ENCODE measurements around the gene CDX1.

The CDX1 gene

DNA sequence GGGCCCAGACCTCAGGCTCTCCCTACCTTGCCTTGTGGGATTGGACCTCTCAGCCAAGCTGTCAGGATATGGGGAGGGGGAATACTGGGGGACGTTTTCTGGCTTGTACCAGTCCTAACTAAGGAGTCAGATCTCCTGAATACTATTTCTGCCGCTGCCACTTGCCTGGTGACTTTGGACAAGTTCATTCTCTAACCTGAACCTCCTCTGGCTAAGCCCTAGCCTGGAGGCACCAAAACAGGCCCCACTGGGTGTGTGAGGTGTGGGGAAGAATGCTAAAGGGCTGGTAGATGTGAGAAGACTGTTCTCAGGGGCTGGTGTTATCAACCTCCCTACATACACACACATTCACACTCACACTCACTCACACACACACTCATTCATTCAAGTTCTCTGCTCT lies 24.4 kb downstream of the CDX1 start:
- Mint-ChIP-seq H3K4me3 (no peak overlapping the region), H3K4me1 (no peaks in the 10 kb centered on the region), H3K27me3 (peaks cover 58% of the 10 kb centered on the region), H3K27ac (no peak overlapping the region), H3K9me3 (no peaks in the 10 kb centered on the region)
- ATAC-seq (no peak), DNase-seq (no peak)

DNA sequence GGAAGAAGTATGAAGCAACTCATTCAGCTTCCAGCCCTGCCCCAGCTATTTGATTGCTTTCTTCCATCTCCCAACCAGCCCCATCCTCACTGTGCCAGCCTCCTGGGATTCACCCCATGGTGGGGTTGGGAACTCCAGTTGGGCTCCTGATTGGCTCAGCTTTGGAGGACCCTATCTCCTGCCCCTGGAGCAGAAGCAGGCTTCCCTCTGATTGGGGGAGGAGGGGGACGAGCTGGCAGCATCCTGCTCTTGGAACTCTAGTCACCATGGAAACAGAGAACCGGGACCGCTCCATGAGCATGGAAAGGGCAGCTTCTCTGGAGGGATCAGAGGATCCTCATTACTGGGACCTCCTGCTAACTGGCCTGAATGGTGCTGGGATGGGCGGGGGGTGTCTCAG lies 25.9 kb downstream of the CDX1 start:
- H3K27me3 Mint-ChIP-seq = peaks cover 58% of the 10 kb centered on the region
- H3K4me3 Mint-ChIP-seq = no peak overlapping the region
- no peak overlapping the region for H3K27ac Mint-ChIP-seq

DNA sequence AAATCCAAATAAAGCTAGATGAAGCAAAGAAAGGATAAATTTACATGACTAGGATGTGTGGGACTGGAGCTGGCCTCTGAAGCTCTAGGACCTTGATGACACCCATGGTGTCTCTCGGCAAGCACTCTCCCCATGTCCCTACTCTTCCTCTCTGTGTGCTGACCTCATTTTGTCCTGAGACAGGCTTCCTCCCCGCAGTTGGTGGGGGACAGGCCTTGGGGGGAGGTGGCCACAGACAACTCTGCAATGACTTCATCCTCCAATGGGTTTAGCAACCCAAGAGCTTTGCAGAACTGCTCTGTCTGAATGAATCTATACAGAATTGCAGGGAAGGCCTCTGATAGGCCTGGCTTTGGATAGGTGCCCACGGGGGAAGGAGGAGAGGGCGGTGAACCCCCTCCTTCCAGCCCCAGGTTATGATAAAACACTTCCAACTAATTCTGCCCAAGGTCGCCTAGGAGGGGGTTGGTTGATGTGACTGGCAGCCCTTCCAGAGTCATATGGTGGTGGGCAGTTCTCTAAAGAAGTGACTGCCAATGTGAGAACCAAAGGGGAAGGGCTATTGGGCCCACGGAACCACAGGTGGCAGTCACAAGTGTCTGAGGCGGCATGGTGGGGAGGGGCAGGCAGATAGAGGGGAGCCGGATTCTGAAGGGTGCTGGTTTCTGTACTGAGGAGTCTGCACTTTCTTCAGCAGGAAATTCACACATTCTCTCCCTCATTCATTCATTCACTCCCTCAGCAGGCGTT lies 29.3 kb downstream of the CDX1 start:
- H3K4me1 Mint-ChIP-seq = no peaks in the 10 kb centered on the region
- DNase-seq (no peak), ATAC-seq (no peak)
- no peaks in the 10 kb centered on the region for H3K9me3 Mint-ChIP-seq
- peak overlapping the region in 1 of 2 donors; percentile 84 for H3K27ac Mint-ChIP-seq
- H3K27me3 Mint-ChIP-seq = peaks cover 53% of the 10 kb centered on the region
- H3K4me3 Mint-ChIP-seq = no peak overlapping the region

More for the DNA sequence above, 25.9 kb downstream of the CDX1 start:
- no peak for ATAC-seq
- Mint-ChIP-seq H3K9me3 (no peaks in the 10 kb centered on the region), H3K4me1 (no peaks in the 10 kb centered on the region)
- DNase-seq = no peak

DNA sequence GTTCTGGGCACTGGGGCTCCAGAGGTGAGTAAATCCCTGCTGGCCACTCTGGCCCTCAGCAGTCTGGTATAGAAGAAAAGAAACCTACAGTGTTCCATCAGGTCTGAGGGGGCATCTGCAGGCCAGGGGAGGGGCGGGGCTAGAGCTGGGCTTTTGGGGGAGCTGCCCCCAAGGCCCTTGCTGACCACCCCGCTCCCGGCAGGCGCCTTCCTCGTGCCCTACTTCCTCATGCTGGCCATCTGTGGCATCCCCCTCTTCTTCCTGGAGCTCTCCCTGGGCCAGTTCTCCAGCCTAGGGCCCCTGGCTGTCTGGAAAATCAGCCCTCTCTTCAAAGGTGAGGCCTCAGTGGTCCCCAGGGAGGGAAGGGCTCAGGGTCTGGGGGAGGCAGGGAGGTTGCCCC lies 29.9 kb downstream of the CDX1 start:
- Mint-ChIP-seq H3K4me1 (no peaks in the 10 kb centered on the region), H3K27ac (no peak overlapping the region), H3K9me3 (no peaks in the 10 kb centered on the region), H3K27me3 (peaks cover 48% of the 10 kb centered on the region), H3K4me3 (no peak overlapping the region)
- ATAC-seq = no peak
- no peak for DNase-seq

DNA sequence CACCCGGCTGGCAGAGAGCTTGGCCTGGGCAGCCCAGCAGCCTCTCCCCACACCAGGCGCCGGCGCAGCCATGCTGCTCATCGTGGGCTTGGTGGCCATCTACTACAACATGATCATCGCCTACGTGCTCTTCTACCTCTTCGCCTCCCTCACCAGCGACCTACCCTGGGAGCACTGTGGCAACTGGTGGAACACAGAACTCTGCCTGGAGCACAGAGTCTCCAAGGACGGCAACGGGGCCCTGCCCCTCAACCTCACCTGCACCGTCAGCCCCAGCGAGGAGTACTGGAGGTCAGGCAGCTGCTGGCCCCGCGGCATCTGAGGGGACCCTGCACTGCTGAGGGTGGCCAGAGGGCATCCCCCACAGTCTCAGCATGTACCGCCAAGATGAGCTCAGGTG lies 30.4 kb downstream of the CDX1 start:
- DNase-seq (no peak), ATAC-seq (no peak)
- peaks cover 45% of the 10 kb centered on the region for H3K27me3 Mint-ChIP-seq
- no peak overlapping the region for H3K27ac Mint-ChIP-seq
- H3K4me3 Mint-ChIP-seq = no peak overlapping the region
- no peaks in the 10 kb centered on the region for H3K9me3 Mint-ChIP-seq
- H3K4me1 Mint-ChIP-seq = no peaks in the 10 kb centered on the region

DNA sequence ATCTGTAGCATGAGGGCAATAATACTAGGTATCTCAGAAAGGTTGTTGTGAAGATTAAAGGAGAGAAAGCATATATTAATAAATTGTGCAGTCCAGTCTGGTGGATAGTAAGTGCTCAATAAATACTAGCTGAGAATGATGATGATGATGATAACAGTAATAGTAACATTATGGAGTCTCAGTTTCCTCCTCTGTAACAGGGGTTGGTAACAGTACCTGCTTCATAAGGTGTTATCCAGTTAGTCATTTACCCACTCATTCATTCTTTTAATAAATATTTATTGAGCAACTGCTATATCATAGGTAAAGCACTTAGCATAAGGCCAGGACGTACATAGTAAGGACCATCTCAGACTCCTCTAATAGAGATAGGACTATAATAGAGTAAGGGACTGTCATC lies 30.9 kb downstream of the CDX1 start:
- no peak for ATAC-seq
- Mint-ChIP-seq H3K4me3 (no peak overlapping the region), H3K9me3 (no peaks in the 10 kb centered on the region), H3K4me1 (no peaks in the 10 kb centered on the region), H3K27ac (no peak overlapping the region), H3K27me3 (peaks cover 45% of the 10 kb centered on the region)
- DNase-seq = no peak

DNA sequence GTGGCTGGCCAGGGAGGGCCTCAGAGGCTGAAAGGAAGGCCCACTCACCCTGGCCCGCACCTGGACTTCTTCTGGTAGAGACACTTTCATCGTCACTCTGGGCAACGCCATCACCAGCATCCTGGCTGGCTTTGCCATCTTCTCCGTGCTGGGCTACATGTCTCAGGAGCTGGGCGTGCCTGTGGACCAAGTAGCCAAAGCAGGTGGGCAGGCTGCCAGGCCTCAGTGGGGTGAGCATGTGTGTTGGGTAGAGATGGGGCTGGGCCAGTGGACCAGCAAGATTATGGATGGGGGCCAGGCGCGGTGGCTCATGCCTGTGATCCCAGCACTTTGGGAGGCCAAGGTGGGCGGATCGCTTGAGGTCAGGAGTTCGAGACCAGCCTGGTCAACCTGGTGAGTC lies 35.9 kb downstream of the CDX1 start:
- peaks cover 13% of the 10 kb centered on the region for H3K4me1 Mint-ChIP-seq
- no peaks in the 10 kb centered on the region for H3K9me3 Mint-ChIP-seq
- H3K27me3 Mint-ChIP-seq = peaks cover 66% of the 10 kb centered on the region
- no peak overlapping the region for H3K4me3 Mint-ChIP-seq
- H3K27ac Mint-ChIP-seq = no peak overlapping the region
- DNase-seq = no peak
- ATAC-seq = no peak

DNA sequence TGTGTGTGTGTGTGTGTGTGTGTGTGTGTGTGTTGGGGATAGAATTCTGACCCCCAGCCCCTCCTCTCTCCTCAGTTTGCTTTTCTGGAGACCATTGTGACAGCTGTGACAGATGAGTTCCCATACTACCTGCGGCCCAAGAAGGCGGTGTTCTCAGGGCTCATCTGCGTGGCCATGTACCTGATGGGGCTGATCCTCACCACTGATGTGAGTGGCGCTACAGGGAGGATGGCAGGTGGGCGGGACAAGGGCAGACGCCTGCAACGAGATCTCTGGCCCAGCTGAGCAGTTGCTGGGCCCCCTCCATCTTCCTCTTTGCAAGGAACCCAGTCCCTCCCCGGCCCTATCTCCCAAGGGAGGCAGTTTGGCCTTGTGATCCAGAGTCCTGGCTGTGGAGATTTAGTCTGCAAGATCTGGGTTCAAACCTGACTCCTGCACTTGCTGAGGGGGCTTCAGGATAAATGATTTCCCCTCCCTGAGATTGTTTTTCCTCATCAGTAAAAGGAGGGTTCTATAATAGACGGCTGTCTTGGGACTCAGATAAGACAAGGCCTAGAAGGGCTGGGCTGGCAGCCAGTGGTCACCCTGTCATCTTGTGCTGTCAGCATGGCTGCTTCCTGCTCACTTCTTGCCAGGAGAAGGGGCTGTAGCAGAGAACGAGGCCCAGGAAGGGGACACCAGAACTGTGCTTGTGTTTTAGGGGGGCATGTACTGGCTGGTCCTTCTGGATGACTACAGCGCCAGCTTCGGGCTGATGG lies 37.4 kb downstream of the CDX1 start:
- ATAC-seq (no peak), DNase-seq (no peak)
- Mint-ChIP-seq H3K4me1 (peaks cover 27% of the 10 kb centered on the region), H3K4me3 (no peak overlapping the region), H3K27me3 (peaks cover 75% of the 10 kb centered on the region), H3K9me3 (no peaks in the 10 kb centered on the region), H3K27ac (no peak overlapping the region)

DNA sequence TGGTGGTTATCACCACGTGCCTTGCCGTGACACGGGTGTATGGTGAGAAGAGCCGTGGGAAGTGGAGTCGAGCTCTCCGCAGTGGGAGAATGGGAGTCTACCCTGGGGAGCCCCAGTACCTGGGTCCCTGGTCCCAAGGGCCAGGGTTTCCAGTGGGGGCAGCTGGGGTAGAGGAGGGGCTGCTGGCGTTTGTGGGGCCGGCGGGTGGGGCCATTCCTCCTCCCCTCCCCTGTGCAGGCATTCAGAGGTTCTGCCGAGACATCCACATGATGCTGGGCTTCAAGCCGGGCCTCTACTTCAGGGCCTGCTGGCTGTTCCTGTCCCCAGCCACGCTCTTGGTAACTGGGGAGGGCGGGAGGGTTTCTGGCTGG lies 38.0 kb downstream of the CDX1 start:
- ATAC-seq = no peak
- no peaks in the 10 kb centered on the region for H3K9me3 Mint-ChIP-seq
- H3K4me3 Mint-ChIP-seq = no peak overlapping the region
- peaks cover 33% of the 10 kb centered on the region for H3K4me1 Mint-ChIP-seq
- H3K27me3 Mint-ChIP-seq = peaks cover 75% of the 10 kb centered on the region
- H3K27ac Mint-ChIP-seq = no peak overlapping the region
- no peak for DNase-seq

DNA sequence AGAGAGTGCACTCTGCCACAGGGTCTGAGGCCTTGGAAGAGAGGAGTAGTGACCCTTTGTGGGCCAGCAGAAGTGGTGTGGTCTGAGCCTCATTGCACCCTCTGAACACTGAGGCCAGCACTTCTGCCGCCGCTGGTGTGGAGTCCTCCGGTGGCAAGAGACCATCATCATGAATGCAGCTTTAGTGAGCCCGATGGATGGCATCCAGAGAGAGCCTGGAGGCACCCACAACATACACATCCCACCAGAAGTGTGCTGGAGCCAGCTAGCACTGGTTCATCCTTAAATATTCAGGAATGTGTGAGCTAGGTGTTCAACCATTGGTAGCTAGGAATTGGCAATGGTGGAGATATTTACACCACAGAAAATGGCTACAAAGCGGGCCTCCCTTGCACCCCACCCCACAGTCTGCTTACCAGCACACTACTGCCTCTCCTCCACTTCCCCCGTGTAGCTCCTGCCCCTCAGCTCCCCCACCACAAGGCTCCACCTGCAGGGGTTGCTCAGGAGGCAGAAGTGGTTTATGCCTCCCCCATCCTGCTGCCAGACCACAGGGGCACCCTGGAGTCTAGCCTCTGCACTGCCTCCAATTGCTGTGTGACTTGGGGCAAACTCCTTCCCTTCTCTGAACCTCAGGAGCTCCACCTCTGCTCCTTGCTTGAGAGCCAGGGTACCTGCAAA lies 39.7 kb downstream of the CDX1 start:
- peaks cover 40% of the 10 kb centered on the region for H3K4me1 Mint-ChIP-seq
- H3K27ac Mint-ChIP-seq = no peak overlapping the region
- no peaks in the 10 kb centered on the region for H3K9me3 Mint-ChIP-seq
- H3K27me3 Mint-ChIP-seq = peaks cover 63% of the 10 kb centered on the region
- DNase-seq (no peak), ATAC-seq (no peak)
- no peak overlapping the region for H3K4me3 Mint-ChIP-seq

DNA sequence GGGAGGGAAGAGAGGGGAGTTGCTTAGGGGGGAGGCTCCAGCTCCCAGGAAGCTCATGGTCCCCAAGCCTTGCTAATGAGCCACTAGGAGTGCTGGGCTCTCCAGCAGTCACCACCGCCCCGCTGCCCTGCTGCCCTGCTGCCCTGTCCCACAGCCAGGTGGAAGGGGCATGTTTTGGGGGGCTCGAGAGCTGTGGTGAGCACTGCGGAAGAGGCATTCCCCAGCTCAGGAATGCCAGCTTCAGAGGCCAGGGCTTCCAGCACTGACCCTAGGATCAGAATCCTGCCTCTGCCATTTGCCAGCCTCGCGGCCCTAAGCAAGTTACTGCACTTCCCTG lies 40.2 kb downstream of the CDX1 start:
- Mint-ChIP-seq H3K4me1 (peaks cover 40% of the 10 kb centered on the region), H3K9me3 (no peaks in the 10 kb centered on the region), H3K27me3 (peaks cover 63% of the 10 kb centered on the region), H3K4me3 (no peak overlapping the region), H3K27ac (no peak overlapping the region)
- no peak for ATAC-seq
- no peak for DNase-seq

DNA sequence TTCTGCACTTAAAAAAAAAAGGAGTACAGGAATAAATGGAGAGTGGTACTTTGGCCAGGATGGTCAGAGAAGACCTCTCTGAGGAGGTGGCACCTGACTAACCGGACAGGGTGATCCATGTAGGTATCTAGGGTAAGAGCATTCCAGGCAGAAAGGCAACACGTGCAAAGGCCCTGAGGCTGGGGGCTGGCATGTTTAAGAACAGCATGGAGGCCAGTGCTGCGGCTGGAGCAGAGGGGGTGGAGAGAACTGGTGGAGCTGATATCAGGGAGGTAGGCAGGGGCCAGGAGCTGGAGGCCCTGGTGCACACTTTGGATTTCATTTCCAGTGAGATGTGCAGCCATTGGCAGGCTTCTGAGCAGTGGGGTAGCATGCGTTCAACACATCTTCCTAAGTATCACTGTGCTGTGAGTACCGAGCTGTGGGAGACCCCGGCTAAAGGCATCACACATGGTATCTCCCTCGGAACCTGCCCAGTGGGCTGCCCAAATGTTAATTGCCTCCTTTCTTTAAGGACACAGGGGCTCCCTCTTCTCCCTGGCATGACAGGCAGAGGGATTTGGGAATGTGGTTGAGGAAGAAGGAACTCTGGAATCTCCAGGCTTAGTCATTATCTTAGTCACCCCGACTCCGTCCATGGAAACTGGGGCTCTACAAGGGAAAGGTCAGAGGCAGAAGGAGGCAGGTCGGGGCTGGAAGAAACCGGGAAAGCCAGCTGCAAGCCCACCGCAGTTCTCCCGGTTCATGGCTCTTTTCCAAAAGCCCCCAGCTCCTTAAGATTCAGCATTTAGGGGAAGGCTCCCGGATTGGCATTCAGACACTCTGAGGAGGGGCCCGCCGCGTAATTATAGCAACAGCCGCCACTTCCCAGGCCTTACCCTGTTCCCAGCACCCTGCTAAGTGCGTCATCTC lies 41.9 kb downstream of the CDX1 start:
- Mint-ChIP-seq H3K4me1 (peaks cover 40% of the 10 kb centered on the region), H3K4me3 (peak overlapping the region in 1 of 2 donors; percentile 55), H3K9me3 (no peaks in the 10 kb centered on the region), H3K27ac (peak overlapping the region in 1 of 2 donors; percentile 8), H3K27me3 (peaks cover 47% of the 10 kb centered on the region)
- ATAC-seq (no peak), DNase-seq (no peak)

DNA sequence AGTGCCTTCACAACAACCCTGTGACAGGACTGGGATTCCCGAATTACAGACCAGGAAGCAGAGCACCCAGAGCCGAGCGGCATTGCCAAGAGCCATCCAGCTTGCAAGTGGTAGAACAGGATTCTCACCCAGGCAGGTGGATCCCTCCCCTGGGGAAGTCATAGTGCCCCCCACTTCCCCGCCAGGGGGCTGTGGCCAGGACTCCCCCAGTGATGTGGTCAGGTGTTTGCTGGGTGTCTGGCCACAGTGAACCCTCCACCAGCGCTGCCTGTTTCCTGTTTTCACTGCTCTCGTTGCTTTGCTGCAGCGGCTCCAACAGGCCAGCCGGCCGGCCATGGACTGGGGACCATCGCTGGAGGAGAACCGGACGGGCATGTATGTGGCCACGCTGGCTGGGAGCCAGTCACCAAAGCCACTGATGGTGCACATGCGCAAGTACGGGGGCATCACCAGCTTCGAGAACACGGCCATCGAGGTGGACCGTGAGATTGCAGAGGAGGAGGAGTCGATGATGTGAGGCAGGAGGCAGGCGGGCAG lies 42.6 kb downstream of the CDX1 start:
- H3K27ac Mint-ChIP-seq = no peak overlapping the region
- H3K4me1 Mint-ChIP-seq = peaks cover 40% of the 10 kb centered on the region
- ATAC-seq (peak; percentile 57), DNase-seq (peak; percentile 33 to 39)
- H3K27me3 Mint-ChIP-seq = peaks cover 41% of the 10 kb centered on the region
- H3K9me3 Mint-ChIP-seq = no peaks in the 10 kb centered on the region
- peak overlapping the region; percentile 53 to 55 for H3K4me3 Mint-ChIP-seq

DNA sequence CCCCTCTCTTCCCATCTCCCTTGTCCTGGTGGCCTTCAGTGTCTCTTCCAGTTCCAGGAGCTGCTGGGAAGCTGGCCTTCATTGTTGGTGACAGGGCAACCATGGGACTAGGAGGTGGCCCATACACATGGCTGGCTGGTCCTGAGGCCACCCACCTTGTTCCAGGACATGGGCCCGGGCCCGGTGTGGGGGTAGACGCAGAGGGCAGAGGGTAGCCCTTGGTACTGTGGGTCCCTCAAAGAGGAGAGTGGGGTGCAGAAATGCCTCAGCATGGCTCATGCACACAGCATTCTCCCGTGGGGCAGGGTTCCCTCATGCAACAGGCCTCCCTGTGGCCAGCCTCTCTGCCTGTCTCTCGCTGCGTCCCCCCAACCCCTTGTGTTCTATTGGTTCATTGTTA lies 44.1 kb downstream of the CDX1 start:
- Mint-ChIP-seq H3K27me3 (peaks cover 38% of the 10 kb centered on the region), H3K27ac (peak overlapping the region in 1 of 2 donors; percentile 71), H3K9me3 (no peaks in the 10 kb centered on the region), H3K4me1 (peaks cover 39% of the 10 kb centered on the region), H3K4me3 (no peak overlapping the region)
- no peak for DNase-seq
- no peak for ATAC-seq

All from stimulated activated naive CD8-positive, alpha-beta T cell treated with anti-CD3 and anti-CD28 coated beads, Interleukin-15, amount 100 ng/mL, for 72 hours (primary cell).